Activated CD8-positive, alpha-beta T cell treated with anti-CD3 and anti-CD28 coated beads for 36 hours (primary cell): ENCODE data around the gene CD79A. TPM values are rescaled to one million over a fixed set of nuclear protein-coding genes. Genes with fewer than 3 reads are reported as not detected.

Experiments used
- ATAC-seq: fragments of 200-7000 bp; cut with Tn5 transposase; one replicate; pipeline ENCODE4 v1.10.0; 2021; ENCODE audit warnings: mild to moderate bottlenecking, moderate library complexity
- CTCF ChIA-PET: fragments of 350-600 bp; sonication (Branson Sonifier 250); formaldehyde crosslinking; loops from one replicate; lab custom pipeline; 2021; ENCODE audit warnings: antibody characterized with exemption; lab: Charles Lee
- POLR2A ChIA-PET: fragments of 350-600 bp; sonication (Branson Sonifier 250); formaldehyde crosslinking; loops from one replicate; lab custom pipeline; 2021; ENCODE audit warnings: antibody characterized with exemption; lab: Charles Lee
- DNase-seq: peaks from one replicate; pipeline ENCODE4 v3.0.0-alpha.2; 2020
- H3K27ac Mint-ChIP-seq: one replicate; pipeline ENCODE4 v1.8.0; 2021; ENCODE audit warnings: mild to moderate bottlenecking, mixed read lengths
- H3K27me3 Mint-ChIP-seq: one replicate; pipeline ENCODE4 v1.8.0; 2021; ENCODE audit warnings: mixed read lengths
- H3K36me3 Mint-ChIP-seq: one replicate; pipeline ENCODE4 v1.8.0; 2021; ENCODE audit warnings: low read depth, mixed read lengths
- H3K4me1 Mint-ChIP-seq: one replicate; pipeline ENCODE4 v1.8.0; 2021; ENCODE audit warnings: low read depth, mixed read lengths
- H3K4me3 Mint-ChIP-seq: one replicate; pipeline ENCODE4 v1.8.0; 2021; ENCODE audit warnings: mild to moderate bottlenecking, moderate library complexity, mixed read lengths
- H3K9me3 Mint-ChIP-seq: one replicate; pipeline ENCODE4 v1.8.0; 2021; ENCODE audit warnings: mixed read lengths
- CTCF ChIP-seq: fragments of 200-600 bp; IDR thresholded peaks from one replicate; pipeline ENCODE4 v1.8.0; 2022; ENCODE audit warnings: antibody characterized with exemption, mild to moderate bottlenecking
- intact Hi-C: fragments of 100-400 bp; cut with micrococcal nuclease; formaldehyde crosslinking; loops from one replicate; pipeline ENCODE4 v1.10.0; 2022
- total RNA-seq, 2 experiments: library from RNA; stranded (reverse); gene quantifications; one replicate each; pipeline ENCODE4 v1.2.3, GENCODE V29; 2021

CD79A gene
- total RNA-seq, 2 experiments from 2014 or later, result 19.3 to 21.0 TPM

DNA sequence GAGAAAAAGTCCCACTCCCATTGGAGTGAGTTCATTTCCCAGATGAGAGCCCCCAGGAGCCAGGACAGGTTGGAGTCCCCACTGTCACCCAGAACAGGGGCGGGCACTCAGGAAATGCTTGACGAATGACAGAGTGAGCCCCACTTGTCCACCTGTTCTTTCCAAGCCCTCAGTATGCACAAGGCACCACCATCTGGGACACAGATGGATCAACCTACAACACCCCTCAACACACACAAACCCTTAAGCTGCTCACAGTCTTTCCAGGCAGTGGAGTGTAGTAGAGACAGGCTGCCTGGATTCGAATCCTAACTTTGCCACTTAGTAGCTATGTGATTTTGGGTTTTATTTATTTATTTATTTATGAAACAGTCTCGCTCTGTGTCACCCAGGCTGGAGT is 13.9 kb downstream of the CD79A start:
- no peak for TF ChIP-seq CTCF
- ATAC-seq, result no peak

DNA sequence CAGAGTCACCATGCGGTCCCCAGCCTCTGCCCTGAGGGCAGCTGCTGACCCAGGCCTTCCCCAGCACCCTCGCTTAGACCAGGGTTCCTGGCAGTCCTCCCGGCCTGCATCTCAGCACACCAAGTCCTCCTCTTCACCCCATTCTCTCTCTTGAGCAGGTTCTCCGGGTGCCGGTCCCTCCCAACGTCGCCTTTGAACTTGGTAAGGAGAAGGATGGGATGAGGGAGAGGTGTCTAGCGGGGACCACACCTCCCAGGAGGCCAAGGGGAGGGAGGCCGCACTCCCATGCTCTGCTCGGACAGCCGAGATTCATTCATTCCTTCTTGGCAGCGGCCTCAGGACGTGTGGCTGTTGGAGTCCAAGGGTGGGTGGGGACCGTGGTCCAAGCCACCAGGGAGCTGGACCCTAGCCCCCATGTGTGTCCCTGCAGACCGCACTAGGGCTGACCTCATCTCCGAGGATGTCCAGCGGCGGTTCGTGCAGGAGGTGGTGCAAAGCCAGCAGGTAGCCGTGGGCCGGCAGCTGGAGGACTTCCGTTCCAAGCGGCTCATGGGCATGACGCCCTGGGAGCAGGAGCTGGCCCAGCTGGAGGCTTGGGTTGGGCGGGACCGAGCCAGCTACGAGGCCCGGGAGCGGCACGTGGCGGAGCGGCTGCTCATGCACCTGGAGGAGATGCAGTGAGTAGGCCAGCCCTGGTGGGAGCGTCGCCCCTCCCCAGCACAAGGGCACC is 15.3 kb downstream of the CD79A start:
- ChIA-PET POLR2A (interaction anchor here (0.9 to 13.9 kb wide), 7 partner anchors 10 to 66 kb away, joined by 3 to 282 read pairs (median 8); partner anchors contain the start of genes CD79A, ERFL and RPS19), CTCF (interaction anchor here (1.0 to 2.5 kb wide), 3 partner anchors 14 to 53 kb away, joined by 3 to 8 read pairs (median 4); partner anchors contain the start of gene ERFL)
- Mint-ChIP-seq H3K9me3 (no peaks in the 10 kb centered on the region), H3K36me3 (peaks cover 53% of the 10 kb centered on the region), H3K4me1 (peaks cover 72% of the 10 kb centered on the region), H3K4me3 (no peak overlapping the region), H3K27ac (peak overlapping the region; percentile 73), H3K27me3 (no peaks in the 10 kb centered on the region)
- DNase-seq (no peak), ATAC-seq (no peak)
- intact Hi-C loops, result no loop called here
- no peak for TF ChIP-seq CTCF

More for the DNA sequence above, 13.9 kb downstream of the CD79A start:
- no peaks in the 10 kb centered on the region for H3K9me3 Mint-ChIP-seq
- H3K4me1 Mint-ChIP-seq, result peaks cover 76% of the 10 kb centered on the region
- peaks cover 56% of the 10 kb centered on the region for H3K36me3 Mint-ChIP-seq
- no peak for DNase-seq
- H3K4me3 Mint-ChIP-seq, result no peak overlapping the region
- CTCF ChIA-PET, result interaction anchor here (0.6 to 2.5 kb wide), 4 partner anchors 11 to 70 kb away, joined by 3 to 8 read pairs (median 3); no protein-coding TSS in a partner anchor
- POLR2A ChIA-PET, result interaction anchor here (0.9 to 13.9 kb wide), 11 partner anchors 9 to 67 kb away, joined by 3 to 282 read pairs (median 5); partner anchors contain the start of genes CD79A and RPS19
- intact Hi-C loops, result no loop called here
- H3K27ac Mint-ChIP-seq, result no peak overlapping the region
- no peaks in the 10 kb centered on the region for H3K27me3 Mint-ChIP-seq

- no peak for TF ChIP-seq CTCF
Observed at GRCh38 chr19:41893899-41894298, 16.8 kb downstream of the CD79A start.

DNA sequence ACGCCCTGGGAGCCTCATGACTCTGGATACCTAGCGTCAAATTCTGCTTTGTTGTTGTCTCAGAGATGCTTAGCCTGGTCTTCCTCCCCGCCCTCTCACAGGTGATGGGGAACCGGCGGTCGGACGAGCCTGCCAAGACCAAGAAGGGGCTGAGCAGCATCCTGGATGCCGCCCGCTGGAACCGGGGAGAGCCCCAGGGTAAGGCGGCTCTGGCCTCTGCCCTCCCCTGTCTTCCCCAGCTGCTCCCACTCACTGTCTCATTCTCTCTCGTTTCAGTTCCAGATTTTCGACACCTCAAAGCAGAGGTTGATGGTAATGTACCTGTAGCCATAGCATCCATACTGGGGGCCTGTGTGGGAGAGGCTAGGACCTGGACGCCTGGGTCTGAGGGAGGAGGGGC is 17.3 kb downstream of the CD79A start:
- POLR2A ChIA-PET, result interaction anchor here (1.0 to 2.0 kb wide), 3 partner anchors 28 to 43 kb away, joined by 3 to 8 read pairs (median 3); partner anchors contain the start of gene RPS19
- ATAC-seq (no peak), DNase-seq (no peak)
- no peak for TF ChIP-seq CTCF
- CTCF ChIA-PET, result interaction anchor here (1.1 to 2.2 kb wide), 2 partner anchors 8 kb away, joined by 3 to 9 read pairs; no protein-coding TSS in a partner anchor
- Mint-ChIP-seq H3K9me3 (no peaks in the 10 kb centered on the region), H3K27me3 (no peaks in the 10 kb centered on the region), H3K36me3 (peaks cover 55% of the 10 kb centered on the region), H3K4me1 (peaks cover 75% of the 10 kb centered on the region), H3K4me3 (no peak overlapping the region), H3K27ac (peak overlapping the region; percentile 68)
- intact Hi-C loops, result no loop called here

More at GRCh38 chr19:41893899-41894298, 16.8 kb downstream of the CD79A start:
- peak; percentile 60 for ATAC-seq
- POLR2A ChIA-PET, result interaction anchor here (1.0 kb wide), 1 partner anchor 28 kb away, joined by 3 read pairs; no protein-coding TSS in a partner anchor
- intact Hi-C loops, result no loop called here
- Mint-ChIP-seq H3K9me3 (no peaks in the 10 kb centered on the region), H3K4me1 (peaks cover 76% of the 10 kb centered on the region), H3K4me3 (no peak overlapping the region), H3K27ac (peak overlapping the region; percentile 68), H3K36me3 (peaks cover 55% of the 10 kb centered on the region), H3K27me3 (no peaks in the 10 kb centered on the region)
- peak; percentile 61 for DNase-seq
- CTCF ChIA-PET, result interaction anchor here (1.1 kb wide), 1 partner anchor 9 kb away, joined by 3 read pairs; no protein-coding TSS in a partner anchor
